ENCODE data around the gene GIGYF2. TPM values are rescaled to one million over a fixed set of nuclear protein-coding genes. Genes with fewer than 3 reads are reported as not detected.

GIGYF2 gene
- total RNA-seq, 2 donors from 2014 or later = 62.5 to 72.3 TPM

- no peaks in the 10 kb centered on the region for H3K27me3 ChIP-seq (ENCODE audit: control insufficient read depth, insufficient read depth, low read length, poor library complexity, severe bottlenecking)
- no peak for DNase-seq
- no peaks in the 10 kb centered on the region for H3K9me3 ChIP-seq (ENCODE audit: control insufficient read depth, low read length)
- Mint-ChIP-seq H3K9me3 (no peaks in the 10 kb centered on the region), H3K27ac (no peak overlapping the region), H3K4me1 (peaks cover 11% of the 10 kb centered on the region), H3K4me3 (no peak overlapping the region), H3K36me3 (ENCODE audit: low read depth) (no peaks in the 10 kb centered on the region), H3K27me3 (ENCODE audit: insufficient read depth) (no peaks in the 10 kb centered on the region)
- H3K27ac ChIP-seq (ENCODE audit: low read depth, low read length) = no peak overlapping the region
- H3K9ac ChIP-seq (ENCODE audit: extremely low read depth, low read length, poor library complexity, severe bottlenecking) = no peak overlapping the region
- no peaks in the 10 kb centered on the region for H3K36me3 ChIP-seq (ENCODE audit: control insufficient read depth, insufficient read depth, low read length)
- H3K4me1 ChIP-seq (ENCODE audit: control insufficient read depth, insufficient read depth, low read length) = no peaks in the 10 kb centered on the region
- WGBS, 2 experiments (ENCODE audit: insufficient coverage in 1 of 2, insufficient read length in 1 of 2) = 89 to 92% methylated on average over 4 to 7 of the region's 7 CpGs
- H3K4me3 ChIP-seq (ENCODE audit: low read length) = no peak overlapping the region
- no peak for TF ChIP-seq CTCF (conservative IDR thresholded peaks at IDR 0.05)
Observed at GRCh38 chr2:232886632-232887031, 189.5 kb downstream of the GIGYF2 start.

DNA sequence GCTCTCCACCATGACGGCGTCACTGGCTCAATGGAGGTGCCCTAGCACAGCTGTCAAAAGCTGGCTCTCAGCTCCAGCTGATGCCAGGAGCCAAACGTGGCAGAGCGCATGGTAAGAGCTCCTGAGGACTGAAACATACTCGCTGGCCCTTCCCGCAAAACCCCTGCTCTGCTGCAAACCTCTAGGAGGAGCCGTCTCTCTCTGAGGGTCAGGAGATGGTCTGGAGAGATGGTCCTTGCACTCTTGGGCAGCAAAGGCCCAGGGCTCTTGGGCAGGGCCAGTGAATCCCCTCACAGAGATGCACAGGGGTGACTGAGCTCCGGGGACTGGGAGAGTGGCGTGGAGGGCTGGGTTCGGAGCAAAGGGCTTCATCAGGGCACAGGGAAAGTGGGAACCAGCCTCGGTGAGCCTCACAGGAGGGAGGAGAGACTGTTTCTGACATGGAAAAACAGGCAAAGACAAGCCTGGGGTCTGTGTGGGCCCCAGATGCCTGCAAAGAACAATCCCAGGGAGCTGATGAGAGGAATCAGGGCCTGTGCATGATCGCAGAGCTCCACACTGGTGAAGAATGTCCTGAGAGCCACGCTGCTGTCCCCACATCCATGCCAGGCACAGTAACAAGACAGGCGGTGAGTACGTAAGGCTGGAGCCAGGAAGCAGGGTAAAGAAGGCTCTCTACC is 190.2 kb downstream of the GIGYF2 start:
- H3K36me3 Mint-ChIP-seq (ENCODE audit: low read depth) = no peaks in the 10 kb centered on the region
- H3K4me1 Mint-ChIP-seq = peaks cover 11% of the 10 kb centered on the region
- 77 to 84% methylated on average over 14 to 15 of the region's 15 CpGs for WGBS, 2 experiments (ENCODE audit: insufficient coverage in 1 of 2, insufficient read length in 1 of 2)
- H3K27ac ChIP-seq (ENCODE audit: low read depth, low read length) = no peak overlapping the region
- H3K4me1 ChIP-seq (ENCODE audit: control insufficient read depth, insufficient read depth, low read length) = no peaks in the 10 kb centered on the region
- H3K9me3 ChIP-seq (ENCODE audit: control insufficient read depth, low read length) = no peaks in the 10 kb centered on the region
- no peaks in the 10 kb centered on the region for H3K36me3 ChIP-seq (ENCODE audit: control insufficient read depth, insufficient read depth, low read length)
- H3K27ac Mint-ChIP-seq = no peak overlapping the region
- no peak overlapping the region for H3K4me3 Mint-ChIP-seq
- H3K9me3 Mint-ChIP-seq = no peaks in the 10 kb centered on the region
- H3K4me3 ChIP-seq (ENCODE audit: low read length) = no peak overlapping the region
- peak; percentile 79 for DNase-seq
- no peaks in the 10 kb centered on the region for H3K27me3 ChIP-seq (ENCODE audit: control insufficient read depth, insufficient read depth, low read length, poor library complexity, severe bottlenecking)
- TF ChIP-seq CTCF (conservative IDR thresholded peaks at IDR 0.05) = peak; percentile 72
- H3K9ac ChIP-seq (ENCODE audit: extremely low read depth, low read length, poor library complexity, severe bottlenecking) = no peak overlapping the region
- no peaks in the 10 kb centered on the region for H3K27me3 Mint-ChIP-seq (ENCODE audit: insufficient read depth)

- Histone ChIP-seq H3K4me1 (ENCODE audit: control insufficient read depth, insufficient read depth, low read length) (no peaks in the 10 kb centered on the region), H3K27ac (ENCODE audit: low read depth, low read length) (no peak overlapping the region), H3K9ac (ENCODE audit: extremely low read depth, low read length, poor library complexity, severe bottlenecking) (no peak overlapping the region), H3K36me3 (ENCODE audit: control insufficient read depth, insufficient read depth, low read length) (no peaks in the 10 kb centered on the region), H3K9me3 (ENCODE audit: control insufficient read depth, low read length) (no peaks in the 10 kb centered on the region), H3K4me3 (ENCODE audit: low read length) (no peak overlapping the region), H3K27me3 (ENCODE audit: control insufficient read depth, insufficient read depth, low read length, poor library complexity, severe bottlenecking) (no peaks in the 10 kb centered on the region)
- Mint-ChIP-seq H3K9me3 (no peaks in the 10 kb centered on the region), H3K4me3 (no peak overlapping the region), H3K27me3 (ENCODE audit: insufficient read depth) (no peaks in the 10 kb centered on the region), H3K27ac (no peak overlapping the region), H3K4me1 (peaks cover 11% of the 10 kb centered on the region), H3K36me3 (ENCODE audit: low read depth) (no peaks in the 10 kb centered on the region)
- peak; percentile 40 for DNase-seq
- WGBS, 2 experiments (ENCODE audit: insufficient coverage in 1 of 2, insufficient read length in 1 of 2) = 92 to 95% methylated on average over 14 to 21 of the region's 21 CpGs
- TF ChIP-seq CTCF (conservative IDR thresholded peaks at IDR 0.05) = no peak
Observed at GRCh38 chr2:232888099-232888836, 191.1 kb downstream of the GIGYF2 start.
